CD4-positive, alpha-beta T cell treated with Interferon gamma for 1 hour (primary cell): ENCODE data around the gene PTPRF.
"Not testable (repeated sequence)": the region's sequence is repeated elsewhere in the genome, so short reads cannot be mapped to it uniquely, and the experiment has no call there.

Source experiments
- DNase-seq: peaks from one replicate; pipeline ENCODE4 v3.0.0-alpha.2; 2020

The PTPRF gene

GRCh38 chr1:43538969-43539368, 8.3 kb downstream of the PTPRF start:
- no peak for DNase-seq

DNA sequence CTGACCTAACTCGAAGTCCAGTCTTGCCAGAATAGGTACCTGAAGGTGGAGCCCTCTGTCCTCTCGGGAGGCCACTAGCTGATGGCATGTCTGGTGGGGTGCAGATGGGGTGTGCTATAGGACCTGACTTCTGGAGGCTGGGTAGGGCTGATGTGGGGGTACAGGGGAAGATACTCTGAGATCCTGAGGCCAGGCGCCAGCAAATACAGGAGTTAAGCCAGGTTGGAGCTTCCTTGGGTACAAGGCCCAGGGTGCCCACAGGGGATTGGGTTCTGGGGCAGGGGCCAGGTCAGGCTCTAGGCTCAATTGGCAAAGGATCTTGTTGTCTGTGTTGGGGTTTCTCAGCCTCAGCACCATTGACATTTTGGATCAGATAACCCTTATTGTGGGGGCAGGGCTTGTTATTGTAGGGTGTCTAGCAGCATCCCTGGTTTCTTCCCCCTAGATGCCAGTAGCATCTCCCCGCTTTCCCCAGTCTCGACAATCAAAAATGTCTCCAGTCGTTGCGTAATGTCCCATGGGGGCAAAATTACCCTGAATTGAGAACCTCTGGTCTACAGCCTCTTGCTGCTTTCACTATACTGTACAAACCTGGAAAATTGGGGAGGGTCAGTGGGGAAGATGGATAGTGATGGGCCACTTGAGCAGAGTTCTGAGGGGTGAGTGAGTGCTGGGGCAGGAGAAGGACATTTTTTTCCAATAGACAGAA, 9.2 kb downstream of the PTPRF start:
- no peak for DNase-seq

- DNase-seq = no peak
These were observed 10.0 kb downstream of the PTPRF start for GRCh38 chr1:43540653-43541071.

- DNase-seq = no peak
These were observed 10.5 kb downstream of the PTPRF start for GRCh38 chr1:43541141-43541540.

DNA sequence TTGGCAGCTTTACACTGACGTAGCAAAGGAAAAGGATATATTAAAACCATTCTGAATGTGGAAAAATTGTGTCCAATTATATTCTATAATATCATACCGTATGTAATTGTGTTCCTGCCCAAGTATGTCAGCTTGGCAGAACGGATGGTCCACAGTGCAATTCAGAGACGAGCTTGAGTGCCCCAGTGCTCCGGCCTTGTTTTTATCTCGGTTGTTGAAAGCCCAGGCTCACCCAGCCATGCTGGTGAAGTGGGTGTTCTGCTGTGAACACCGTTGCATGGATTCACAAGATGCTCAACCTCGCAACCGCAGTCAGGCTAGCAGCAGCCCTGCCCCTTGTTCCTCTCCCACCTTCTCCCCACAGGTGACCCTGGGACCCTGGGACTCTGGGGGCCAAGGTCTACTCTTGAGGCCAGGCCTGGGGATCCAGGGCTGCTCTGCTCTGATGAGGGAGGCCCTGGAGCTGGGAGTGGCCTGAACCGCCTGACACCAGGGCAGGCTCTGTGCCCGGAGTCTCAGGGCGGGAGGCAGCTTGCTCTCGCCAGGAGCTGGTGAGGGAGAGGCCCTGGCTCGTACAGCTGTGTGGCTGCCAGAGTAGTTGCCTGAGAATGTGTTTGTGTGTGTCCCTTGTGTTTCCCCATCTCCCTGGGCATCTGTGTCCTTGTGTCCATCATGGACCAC, 11.2 kb downstream of the PTPRF start:
- no peak for DNase-seq

DNA sequence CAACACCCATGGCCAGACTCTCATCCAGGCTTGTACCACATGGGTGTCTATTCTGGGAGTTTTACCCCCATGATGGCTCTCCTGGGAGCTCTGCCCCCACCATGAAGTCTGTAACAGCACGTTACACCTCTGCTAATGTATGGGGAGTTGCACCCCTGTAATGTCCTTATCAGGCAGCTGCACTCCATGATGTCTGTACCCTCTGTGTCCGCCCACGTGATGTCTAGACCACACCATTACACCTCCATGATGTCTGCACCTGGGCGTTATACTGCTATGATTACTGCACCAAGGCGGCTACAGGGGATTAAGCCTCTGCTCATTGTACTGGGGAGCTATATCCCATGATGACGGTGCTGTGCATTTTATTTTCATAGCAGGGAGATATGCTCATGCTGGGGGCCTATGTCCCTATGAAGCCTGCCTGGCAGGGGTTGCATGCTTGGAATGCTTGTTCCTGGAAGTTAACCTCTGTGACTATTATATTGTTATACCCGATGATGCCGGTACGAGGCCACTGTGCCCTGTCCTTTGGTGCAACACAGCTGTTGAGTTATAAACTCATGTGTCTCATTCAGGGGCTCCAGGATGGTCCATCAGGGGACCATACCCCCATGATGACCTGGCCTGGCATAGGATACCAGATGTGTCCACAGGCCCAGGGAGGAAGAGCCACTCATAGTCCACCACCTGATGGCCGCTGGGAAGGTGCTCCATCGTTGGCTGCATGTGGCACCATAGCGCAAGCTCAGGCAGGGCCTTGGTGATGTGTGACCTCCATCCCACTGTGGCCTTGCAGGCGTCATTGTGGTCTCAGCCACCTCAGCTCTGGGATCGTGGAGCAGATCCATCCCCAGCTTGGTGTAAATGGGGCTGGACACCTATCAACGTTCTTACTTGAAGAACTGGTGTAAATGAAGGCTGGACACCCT, 12.1 kb downstream of the PTPRF start:
- DNase-seq = no peak

DNA sequence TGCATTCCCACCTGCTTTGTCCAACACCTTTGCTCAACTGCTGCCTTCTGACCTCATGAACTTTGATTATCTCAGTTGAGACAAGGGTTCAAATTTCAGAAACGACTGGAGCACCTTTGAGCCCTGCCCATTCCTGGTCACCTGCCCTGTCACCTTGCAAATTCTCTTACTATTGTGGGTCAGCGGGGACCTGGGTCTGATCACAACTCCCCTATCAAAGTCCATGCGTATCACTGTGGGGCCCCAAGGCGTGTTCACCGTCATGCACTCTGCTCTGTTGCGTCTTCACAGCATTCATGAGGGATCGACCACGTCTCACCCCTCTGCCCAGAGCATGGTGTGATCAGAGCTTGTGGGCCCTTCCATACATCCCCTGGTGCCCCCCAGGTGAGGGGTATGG, 12.9 kb downstream of the PTPRF start:
- DNase-seq = no peak

GRCh38 chr1:43545339-43545694, 14.6 kb downstream of the PTPRF start:
- no peak for DNase-seq

DNA sequence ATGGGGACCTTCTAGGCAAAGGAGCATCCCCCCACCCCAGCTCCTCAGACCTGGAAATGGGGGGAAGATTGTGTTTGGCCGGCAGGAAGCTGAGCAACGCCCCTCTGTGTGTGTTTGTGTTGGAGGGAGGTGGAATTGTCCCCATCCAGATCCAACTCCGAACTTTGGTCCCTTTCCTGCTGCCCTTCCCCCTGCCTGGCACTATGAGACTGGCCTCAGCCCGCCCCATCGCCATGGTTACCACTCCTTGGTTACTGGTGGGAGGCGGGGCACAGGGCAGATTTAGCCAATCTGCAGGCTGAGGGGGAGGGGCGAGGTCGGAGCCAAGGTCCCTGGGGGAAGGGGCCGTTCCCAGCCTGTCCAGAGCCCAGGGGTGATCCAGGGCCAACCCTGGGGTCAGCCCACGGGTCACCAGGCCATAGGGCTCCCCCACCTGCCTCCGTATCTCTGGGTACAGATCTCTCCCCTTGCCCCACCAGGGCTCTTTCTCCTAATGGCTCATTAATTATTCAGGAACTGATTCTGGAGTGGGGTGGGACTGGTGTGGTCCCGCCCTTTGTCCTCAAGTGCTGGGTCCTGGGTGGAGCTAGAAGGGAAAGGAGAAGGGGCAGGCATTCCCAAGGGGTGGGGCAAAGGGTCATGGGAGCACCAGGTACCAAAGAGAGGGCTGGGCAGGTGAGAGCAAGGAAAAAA, 15.2 kb downstream of the PTPRF start:
- DNase-seq = no peak

- DNase-seq = no peak
These were observed 15.9 kb downstream of the PTPRF start for GRCh38 chr1:43546388-43547100.

DNA sequence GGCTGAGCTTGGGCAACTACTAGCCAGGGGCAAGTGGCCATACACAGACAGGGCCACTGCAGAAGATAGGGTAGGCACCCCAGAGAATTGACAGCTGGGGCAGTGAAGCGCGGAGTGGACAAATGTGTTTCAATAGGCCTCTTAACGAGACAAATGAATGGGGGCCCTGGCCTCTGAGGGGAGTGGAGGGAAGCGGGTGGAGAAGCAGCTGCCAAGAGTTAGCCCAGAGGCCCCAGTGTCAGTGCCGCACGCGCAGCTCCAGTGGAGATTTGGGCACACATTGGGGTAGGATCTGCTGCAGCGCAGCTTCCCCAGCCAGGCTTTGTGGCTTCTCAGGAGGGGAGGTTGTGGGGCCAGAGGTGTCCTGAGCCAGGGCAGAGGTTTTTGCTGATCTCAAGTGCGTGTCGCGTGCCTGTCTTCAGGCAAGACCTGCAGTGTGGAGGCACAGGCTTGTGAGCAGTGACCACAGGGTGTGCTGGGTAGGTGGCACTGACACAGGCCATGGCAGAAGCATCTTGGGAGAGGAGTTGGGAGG, 16.9 kb downstream of the PTPRF start:
- no peak for DNase-seq

DNA sequence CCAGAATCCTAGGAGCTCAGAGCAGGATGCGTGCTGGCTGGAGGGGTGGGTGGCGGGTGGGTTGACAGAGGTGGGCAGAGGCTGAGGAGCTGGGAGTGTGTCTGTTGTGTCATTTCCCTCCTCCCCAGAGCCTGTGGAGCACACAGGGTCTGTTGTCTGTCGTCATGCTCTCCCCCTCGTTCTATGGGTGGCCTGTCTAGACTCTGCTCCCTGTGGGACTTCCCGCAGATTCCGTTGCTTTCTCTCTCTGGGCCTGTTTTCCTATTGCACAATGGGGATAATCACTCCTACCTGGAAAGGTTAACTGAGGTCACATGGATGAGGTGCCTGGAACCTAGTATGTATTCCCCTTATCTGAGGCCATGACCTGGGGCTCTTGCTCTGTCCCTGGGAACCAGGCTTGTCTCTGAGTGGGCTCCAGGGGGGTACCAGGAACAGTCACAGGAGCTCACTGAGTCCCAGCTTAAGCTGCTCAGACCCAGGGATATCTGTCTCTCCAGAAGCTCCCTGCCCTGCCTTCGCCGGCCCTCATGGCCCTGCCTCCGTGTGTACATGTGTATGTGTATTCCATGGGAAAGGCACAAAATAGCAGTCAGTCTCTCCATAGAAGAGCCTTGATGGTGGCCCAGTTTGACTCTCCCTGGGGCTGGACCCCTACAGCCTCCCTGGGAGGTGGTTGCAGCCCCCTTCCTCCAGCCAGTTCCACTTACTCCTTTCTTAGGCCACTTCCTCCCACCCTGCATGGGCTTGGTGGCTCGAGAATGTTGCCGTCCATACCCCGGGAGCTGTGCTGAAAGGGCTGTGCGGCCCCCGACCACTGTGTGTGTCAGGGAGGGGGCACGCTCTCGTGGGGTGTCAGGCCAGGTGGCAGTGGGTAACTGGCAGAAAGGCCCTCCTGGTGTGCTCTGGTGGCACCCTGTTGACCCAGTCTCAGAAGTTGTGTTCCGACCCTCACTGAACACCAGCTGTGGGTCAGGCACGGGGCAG, 17.9 kb downstream of the PTPRF start:
- no peak for DNase-seq

GRCh38 chr1:43549394-43549793, 18.7 kb downstream of the PTPRF start:
- not testable (repeated sequence) for DNase-seq

GRCh38 chr1:43549921-43550597, 19.4 kb downstream of the PTPRF start:
- no peak for DNase-seq

- DNase-seq = no peak
These were observed 20.0 kb downstream of the PTPRF start for GRCh38 chr1:43550598-43551246.

GRCh38 chr1:43551396-43551888, 20.8 kb downstream of the PTPRF start:
- DNase-seq = no peak

- no peak for DNase-seq
These were observed 21.5 kb downstream of the PTPRF start for GRCh38 chr1:43552059-43552742.

GRCh38 chr1:43552813-43553212, 22.1 kb downstream of the PTPRF start:
- DNase-seq = no peak
